HL-60/S4 (cell line): ENCODE results near the gene DYNLT4.
"Not testable (repeated sequence)": the region's sequence is repeated elsewhere in the genome, so short reads cannot be mapped to it uniquely, and the experiment has no call there.

ENCODE experiments used
- in situ Hi-C: fragments of 300-500 bp; cut with MboI; formaldehyde crosslinking; loops from 2 replicates; pipeline ENCODE4 v1.14.3; 2022; ENCODE audit warnings: low sequenced_read_pairs

DYNLT4 gene

GRCh38 chr1:44806704-44807363, at the start of gene DYNLT4:
Gene DYNLT4 (minus strand): TSS chr1:44807351. CDS start chr1:44806668, 683 bp downstream.
- in situ Hi-C loops = no loop called here

GRCh38 chr1:44855742-44856141, 48.6 kb upstream of the DYNLT4 start:
- in situ Hi-C loops = no loop called here

GRCh38 chr1:44854970-44855369, 47.8 kb upstream of the DYNLT4 start:
- in situ Hi-C loops = no loop called here

GRCh38 chr1:44853201-44853600, 46.0 kb upstream of the DYNLT4 start:
- in situ Hi-C loops = no loop called here

- in situ Hi-C loops = no loop called here
These were observed 44.2 kb upstream of the DYNLT4 start for GRCh38 chr1:44851308-44851707.

- in situ Hi-C loops = no loop called here
These were observed 42.5 kb upstream of the DYNLT4 start for GRCh38 chr1:44849575-44850132.

DNA sequence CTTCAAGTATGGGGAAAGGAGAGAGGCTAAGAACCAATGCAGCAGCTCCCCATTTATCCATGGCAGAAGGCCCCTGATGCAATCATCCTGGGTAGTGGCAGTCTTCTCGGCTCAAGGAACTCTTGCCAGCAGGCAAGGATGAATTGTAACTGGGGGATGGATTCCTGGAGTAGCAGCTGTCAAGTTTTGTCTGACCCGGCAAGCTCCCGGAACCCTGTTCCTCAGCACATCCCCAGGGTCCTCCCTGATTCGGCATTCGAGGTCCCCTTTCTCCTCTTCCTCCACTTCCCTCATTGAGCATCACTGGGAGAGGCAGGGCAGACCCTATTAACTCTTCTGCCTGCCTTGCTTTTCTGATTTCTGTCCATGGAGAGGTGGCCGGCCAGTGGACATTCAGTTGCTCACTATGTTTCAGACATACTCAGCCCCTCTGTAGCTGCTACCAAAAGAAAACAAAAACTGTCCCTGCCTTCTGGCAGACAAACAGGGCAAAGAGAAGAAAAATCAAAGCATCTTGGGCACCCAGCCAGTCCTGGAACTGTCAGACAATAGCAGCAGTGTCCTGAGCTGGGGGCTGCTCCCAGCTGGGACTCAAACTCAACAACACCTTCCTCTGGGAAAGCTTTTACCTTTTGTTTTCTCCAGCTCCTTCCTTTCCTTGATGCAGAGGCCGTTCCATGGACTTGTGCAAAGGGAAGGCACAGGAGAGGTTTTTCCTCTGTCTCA, 41.5 kb upstream of the DYNLT4 start:
- in situ Hi-C loops = no loop called here

DNA sequence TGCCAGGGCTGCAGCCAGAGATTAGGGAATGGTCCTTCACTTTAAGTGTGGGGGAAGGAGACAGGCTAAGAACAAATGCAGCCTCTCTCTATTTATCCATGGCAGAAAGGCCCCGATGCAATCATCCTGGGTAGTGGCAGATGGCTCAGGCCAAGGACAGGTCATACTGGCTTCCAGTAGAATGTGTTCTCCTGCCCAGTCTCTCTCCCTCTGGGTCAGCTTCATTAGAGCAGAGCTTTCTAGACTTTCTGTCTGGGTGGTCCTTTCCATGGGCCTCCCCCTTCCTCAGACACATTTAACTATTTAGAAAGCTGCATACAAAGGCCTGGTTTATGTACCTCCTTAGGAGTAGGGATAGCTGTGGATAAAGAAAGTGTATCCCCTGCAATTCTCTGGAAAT, 40.7 kb upstream of the DYNLT4 start:
- in situ Hi-C loops = no loop called here

DNA sequence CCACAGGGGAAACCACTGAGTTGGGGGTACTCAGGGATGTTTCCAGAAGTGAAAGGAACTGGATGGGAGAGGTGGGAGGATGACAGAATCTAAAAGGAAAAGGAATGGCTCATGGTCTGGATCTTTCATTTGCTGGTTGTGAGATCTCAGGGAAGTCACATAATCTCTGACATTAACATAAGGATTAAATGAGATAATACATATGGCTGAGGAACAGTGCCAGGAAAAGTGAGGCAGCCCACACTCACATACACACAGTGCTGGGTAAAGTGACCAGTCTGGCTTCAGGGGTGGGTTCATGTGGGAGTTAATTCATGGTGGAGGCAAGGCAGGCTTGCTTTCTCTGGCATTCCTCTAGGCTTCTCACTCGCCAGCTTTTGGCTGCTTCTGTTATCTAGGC, 39.8 kb upstream of the DYNLT4 start:
- in situ Hi-C loops = no loop called here

DNA sequence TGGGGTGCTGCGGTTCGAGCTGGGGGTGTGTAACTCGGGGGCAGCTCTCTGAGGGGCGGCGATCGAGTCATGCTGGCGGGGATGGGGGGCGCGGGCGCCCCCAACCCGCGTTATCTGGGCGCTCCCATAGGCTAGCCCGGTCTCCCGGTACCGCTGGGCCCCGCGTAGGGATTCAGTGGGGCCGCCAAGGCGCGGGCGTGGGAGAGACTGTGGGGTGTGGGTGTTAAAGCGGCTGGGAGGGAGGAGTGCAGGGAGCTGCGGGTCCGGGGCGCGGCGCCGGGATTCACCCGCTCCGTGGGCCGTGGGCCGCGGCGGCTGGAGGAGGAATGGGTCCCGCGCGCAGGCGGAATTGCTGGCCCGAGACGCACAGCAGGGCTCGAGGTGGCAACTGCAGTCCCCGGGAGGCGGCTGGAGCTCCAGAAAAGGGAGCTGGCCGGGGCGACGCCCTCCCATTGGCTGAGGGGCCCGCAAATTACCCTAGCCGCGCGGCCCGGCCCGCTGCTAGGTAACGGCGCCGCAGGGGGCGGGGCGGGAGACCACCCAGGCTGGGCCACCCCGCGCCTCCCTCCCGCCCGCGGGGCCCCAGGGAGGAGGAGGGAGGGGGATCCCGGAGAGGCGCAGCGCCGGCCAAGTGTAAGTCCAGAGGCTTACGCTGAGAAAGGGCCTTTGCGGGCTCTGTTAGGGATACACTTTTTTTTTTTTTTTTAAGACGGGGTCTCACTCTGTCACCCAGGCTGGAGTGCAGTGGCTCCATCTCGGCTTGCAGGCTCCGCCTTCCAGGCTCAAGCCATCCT, 35.9 kb upstream of the DYNLT4 start, which contains the start of gene PTCH2:
Gene PTCH2 (minus strand): TSS at position 392 of the 794 bp plus-strand sequence. CDS start 321 bp downstream, at position 71.
- in situ Hi-C loops = no loop called here

GRCh38 chr1:44842486-44842861, 35.3 kb upstream of the DYNLT4 start:
- in situ Hi-C loops = no loop called here

DNA sequence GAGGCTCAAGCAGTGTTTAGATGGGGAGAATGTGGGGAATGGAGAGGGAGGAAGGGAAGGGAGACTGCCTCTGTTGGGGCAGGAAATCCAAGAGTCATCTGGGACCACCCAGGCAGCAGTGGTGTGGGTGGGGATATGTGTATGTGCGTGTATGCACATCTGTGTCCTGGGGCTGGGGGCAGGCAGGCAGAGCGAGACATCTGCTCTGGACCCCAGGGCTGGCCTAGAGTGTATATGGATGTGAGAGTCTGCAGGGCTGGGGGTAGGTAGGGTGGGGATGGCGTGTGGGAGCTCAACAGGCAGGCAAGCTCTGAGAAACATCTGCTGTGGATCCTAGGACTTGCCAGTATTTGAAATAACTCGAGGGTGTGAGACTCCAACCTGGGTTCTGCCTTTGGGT, 32.4 kb upstream of the DYNLT4 start:
- in situ Hi-C loops = no loop called here

- in situ Hi-C loops = not testable (repeated sequence)
These were observed 31.1 kb upstream of the DYNLT4 start for GRCh38 chr1:44838294-44838693.

- in situ Hi-C loops = no loop called here
These were observed 28.9 kb upstream of the DYNLT4 start for GRCh38 chr1:44835738-44836675.

DNA sequence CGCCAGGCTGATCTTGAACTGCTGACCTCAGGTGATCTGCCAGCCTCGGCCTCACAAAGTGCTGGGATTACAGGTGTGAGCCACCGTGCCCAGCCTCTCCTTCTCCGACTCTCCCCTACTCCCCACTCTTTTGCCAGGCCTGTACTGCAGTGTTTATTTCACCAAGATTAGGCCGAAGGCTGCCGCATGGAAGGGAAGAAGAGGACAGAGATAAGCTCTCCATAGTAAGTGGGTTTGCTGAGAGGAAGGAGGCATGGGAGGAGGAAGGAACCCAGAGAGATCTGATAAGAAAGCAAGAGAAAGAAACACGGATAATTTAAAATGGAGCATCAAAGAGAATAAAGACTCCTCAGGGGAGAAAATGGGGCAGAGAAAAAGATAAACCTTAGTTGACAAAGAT, 27.2 kb upstream of the DYNLT4 start:
- in situ Hi-C loops = no loop called here

- in situ Hi-C loops = no loop called here
These were observed 25.0 kb upstream of the DYNLT4 start for GRCh38 chr1:44832056-44832705.

DNA sequence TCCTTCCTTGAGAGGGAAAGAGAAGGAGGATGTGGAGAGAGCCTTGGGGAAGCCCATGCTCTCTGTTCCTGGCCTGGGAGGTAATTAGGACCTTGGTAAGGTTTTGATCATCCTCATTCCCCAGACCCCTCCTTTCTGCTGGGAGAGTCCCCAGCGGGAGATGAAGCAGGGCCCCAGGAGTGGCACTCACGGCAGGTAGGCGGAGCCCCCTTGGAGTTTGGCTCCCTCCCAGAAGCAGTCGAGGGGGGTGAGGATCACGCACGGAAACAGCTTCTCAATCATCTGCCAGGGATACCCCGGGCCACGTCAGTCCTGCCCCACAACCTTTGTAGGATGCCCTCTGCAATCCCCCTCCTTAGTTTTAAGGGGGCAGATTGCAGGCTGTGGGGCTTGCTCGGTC, 24.4 kb upstream of the DYNLT4 start:
- in situ Hi-C loops = no loop called here

DNA sequence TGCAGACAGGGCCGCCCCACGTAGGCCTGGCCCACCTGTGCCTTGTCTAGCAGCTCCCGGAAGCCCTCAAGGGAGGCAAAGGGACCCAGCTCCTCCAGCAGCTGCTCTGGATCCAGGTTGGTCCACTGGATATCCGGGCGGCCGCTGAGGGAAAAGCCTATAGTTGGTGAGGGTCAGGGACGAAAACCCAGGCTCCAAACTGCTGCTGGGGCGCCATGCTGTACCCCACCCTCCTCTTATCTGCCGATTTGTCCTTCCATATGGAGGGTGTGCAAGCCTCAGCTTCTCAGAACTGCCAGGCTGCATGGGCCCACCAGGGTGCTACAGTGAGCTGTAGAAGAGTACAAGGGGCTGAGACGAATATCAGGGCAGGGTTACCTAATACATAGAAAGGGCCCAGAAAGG, 23.8 kb upstream of the DYNLT4 start:
- in situ Hi-C loops = no loop called here

DNA sequence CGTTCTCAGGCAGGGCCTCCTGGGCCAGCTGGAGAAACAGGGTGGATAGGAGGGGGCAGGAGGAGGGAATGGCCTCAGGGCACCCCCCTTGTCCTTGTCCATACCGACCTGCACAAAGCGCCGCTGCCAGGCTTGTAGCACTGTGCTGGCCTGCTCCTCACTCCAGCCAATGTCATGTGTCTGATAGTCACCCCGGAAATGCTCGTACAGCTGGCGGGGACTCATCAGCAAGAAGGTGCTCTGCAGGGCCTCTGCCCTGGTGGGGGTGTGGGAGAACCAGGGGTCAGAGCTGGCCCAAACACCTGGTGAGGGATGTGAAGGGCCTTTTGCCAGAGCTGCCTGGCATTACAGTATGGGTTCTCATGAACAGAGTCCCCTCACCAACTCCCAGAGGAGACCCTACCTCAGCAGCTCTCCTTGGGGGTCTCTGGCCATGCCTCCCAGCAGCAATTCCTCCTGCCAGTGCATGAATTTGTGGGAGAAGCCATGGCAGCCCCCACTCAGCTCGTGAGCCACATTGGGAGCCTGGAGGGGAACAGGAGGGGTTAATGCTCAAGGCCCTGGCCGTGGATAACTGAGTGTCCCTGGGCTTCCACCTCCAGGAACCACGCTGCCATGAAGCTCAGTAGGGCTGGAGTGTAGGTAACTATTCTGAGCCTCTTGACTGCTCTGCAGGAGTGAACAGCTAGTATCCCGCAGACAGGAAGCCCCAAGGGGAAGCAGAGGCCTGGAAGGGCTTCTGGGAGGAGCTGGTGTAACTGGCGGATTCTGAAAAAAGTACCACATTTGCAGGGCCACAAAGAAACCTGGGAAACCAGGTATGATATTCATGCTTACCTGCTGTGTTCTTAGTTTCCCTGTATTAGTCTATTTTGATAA, 22.6 kb upstream of the DYNLT4 start:
- in situ Hi-C loops = no loop called here
